HG03139 (cell line): ENCODE data around the gene AZIN2.
A peak's percentile ranks its signal among the peaks of the same experiment; 100 is the strongest.
"Not testable (repeated sequence)": the region's sequence is repeated elsewhere in the genome, so short reads cannot be mapped to it uniquely, and the experiment has no call there.

Source experiments
- ATAC-seq: cut with Tn5 transposase; IDR thresholded peaks from one replicate; pipeline ENCODE4 v1.9.1; 2021; ENCODE audit not compliant: unreplicated experiment

The AZIN2 gene

DNA sequence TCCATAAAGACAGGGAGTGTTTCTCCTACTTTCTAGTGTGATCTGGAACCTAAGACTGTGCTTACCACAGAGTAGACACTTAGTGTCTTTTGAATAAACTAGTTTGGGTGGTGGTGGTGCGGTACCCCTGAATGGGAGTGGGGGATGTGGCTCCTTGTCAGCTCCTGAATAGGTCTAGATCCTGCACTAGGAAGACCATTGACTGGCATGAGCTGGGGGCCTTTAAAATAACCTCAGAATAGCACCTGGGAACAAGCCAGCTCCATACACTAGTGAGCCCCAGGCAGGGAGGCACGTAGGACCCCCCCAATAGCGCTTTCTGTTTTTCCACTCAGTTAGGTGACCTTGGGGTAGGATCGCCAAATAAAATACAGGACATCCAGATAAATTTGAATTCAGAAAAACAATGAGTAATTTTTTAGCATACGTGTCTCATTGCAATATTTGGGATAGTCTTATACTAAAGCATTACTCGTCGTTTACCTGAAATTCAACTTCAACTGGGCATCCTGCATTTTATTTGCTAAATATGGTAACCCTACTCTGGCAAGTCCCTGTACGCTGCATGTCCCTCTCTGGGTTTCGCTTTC lies 45.6 kb downstream of the AZIN2 start:
- no peak for ATAC-seq

DNA sequence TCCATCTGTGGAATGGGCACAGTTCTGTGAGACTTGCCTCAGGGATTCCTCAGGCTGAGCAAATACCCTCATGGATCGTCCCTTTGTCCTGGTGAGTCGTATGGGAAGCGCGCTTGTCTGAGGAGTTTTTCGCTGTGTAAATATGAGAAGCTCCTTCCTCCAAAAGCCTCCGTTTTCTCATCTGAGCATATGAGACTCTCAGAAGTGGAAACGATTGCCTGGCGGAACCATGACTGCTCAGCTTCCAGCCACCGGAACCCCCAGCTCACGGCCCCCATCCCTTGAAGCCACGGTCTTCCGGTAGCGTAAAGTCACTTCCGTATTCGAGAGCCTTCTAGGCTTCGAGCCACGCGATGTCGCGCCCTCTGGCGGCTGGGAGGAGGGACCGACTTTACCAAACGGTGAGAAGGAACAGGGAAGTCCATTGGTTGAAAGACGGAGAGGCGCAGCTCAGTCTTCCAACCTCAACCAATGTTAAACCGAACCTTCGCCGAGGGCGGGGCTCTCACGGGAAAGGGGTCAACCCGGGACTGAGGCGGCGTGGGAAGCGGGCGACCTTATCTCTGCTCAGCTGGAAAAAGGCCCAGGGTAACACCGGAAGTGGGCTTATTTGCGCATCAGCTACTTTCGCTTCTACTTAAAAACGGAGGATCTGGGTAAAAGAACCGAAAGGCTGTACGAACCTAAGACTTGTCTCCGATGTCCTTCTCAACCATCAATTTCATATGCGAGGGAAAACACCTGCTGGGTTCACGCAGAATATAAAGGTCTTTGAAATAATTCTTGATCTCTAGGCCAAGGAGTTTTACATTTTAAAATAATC lies 46.3 kb downstream of the AZIN2 start:
- peak; percentile 90 for ATAC-seq

DNA sequence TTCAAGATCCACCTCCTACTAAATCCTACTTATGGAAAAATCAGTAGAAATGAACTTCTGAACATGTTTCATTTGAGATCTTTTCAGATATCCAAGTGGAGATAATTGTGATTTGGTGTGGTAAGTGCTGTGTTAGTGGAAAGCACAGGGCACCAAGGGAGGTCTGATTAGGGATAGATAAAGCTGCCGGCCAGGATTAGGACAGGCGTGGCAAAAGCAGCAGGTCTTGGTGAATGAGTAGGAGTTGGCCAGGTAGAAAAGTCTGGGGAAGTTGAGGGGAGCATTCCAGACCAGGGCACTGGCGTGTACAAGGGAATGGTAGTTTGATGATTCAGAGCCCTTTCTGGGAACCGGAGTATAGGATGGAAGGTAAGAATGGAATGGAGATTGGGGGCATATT lies 47.8 kb downstream of the AZIN2 start:
- ATAC-seq: no peak

DNA sequence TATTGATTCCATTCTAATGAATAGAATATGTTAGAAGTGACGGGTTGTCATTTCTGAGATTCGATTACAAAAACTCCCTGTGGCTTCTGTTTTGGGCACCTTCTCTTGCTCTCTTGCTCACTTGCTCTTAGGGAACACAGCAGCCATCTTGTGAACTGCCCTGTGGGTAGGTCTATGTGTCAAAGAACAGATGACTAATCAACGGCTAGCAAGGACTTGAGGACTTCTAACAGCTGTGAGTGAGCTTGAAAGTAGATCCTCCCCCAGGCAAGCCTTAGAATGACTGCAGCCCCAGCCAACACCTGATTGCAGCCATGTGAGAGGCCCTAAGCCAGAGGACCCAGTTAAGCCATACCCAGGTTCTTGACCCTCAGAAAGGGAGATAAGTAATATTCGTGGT lies 49.3 kb downstream of the AZIN2 start:
- no peak for ATAC-seq

DNA sequence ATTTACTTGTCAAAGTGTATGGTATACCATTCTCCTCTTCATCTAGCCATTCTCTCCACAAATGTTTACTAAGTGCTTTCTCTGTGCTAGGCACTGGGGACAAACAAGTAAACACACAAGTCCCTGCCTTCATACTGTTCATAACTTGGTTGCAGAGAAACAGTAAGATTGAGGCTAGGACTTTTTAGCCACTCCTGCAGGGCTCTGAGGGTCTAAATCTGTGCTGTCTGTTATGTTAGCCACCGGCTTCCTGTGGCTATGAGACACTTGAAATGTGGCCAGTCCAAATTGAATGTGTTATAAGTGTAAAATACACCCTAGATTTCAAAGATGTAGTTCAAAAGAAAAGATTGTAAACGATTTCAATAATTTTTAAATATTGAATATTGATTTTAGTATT lies 50.2 kb downstream of the AZIN2 start:
- no peak for ATAC-seq

DNA sequence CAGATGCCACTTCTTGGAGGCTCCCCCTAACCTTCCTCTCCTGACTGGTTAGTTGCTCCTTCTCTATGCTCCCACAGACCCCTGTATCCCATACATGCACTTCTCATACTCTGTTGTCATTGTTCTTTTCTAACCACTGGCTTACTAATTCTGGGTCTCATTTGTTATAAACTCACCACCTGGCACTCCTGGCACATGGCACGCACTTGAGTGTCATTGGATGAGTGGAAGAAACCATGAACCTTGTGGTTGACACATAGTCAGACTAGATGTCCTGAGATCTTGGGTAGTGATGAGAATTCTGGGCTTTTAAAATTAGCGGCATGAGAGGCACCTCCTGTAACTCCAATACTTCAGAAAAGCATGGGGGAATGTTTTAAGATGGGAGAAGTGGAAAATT lies 51.6 kb downstream of the AZIN2 start:
- no peak for ATAC-seq

DNA sequence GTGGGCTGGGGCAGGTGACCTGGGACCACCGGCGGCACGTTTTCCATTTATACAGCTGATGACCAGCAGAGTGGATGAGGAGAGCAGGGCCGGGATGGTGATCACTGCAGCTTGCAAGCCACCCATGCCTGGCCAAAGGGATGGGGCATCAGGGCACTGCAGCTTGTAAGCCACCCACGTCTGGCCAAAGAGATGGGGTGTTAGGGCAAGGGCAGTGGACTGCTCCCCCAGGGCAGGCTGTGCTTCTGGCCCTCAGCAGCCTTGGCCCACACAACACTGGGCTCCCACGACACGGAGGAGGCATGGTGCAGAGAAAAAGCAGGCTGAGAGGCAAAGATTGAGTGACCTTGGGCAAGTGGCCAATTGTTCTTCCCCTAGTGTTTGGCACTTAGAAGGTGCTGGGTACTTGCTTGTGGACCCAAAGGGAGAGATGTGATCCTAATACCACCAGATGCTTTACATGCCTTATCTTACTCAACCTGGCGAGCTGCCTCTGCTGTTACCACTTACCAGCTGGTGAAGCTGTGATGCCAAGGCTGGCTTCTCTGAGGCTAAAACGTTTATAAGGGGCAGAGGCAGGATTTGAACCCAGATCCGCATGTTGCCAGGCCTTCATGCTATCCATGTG lies 52.6 kb downstream of the AZIN2 start:
- no peak for ATAC-seq

DNA sequence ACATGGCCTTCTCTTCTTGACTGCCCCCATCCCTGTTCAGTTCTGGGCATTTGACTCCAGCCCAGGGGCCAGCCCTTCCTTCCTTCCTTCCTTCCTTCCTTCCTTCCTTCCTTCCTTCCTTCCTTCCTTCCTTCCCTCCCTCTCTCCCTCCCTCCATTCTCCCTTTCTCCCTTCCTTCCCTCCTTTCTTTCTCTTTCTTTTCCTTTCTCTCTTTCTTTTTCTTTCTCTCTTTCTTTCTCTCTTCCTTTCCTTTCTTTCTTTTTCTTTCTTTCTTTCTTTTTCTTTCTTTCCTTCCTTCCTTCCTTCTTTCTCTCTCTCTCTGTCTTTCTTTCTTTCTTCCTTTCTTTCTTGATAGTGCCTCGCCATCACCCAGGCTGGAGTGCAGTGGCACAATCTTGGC lies 55.1 kb downstream of the AZIN2 start:
- not testable (repeated sequence) for ATAC-seq

DNA sequence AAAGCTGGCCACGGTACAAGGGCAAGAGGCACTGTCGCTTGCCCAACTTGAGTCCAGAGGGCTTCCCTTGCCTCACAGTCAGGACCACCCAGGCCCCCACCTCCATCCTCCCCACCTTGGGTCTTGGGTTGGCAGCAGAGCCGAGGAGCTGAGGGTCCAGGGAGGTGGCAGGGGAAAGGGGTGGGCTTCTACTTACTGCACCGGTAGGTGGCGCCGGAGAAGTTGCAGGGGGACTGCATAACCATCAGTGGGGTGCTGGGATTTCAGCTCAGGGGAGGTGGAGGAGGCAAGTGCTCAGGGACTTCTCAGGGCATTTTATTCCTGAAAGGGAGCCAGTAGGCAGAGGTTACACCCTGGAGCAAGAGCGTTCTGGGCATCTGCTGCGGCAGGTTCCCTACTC lies 56.8 kb downstream of the AZIN2 start:
- ATAC-seq: no peak

DNA sequence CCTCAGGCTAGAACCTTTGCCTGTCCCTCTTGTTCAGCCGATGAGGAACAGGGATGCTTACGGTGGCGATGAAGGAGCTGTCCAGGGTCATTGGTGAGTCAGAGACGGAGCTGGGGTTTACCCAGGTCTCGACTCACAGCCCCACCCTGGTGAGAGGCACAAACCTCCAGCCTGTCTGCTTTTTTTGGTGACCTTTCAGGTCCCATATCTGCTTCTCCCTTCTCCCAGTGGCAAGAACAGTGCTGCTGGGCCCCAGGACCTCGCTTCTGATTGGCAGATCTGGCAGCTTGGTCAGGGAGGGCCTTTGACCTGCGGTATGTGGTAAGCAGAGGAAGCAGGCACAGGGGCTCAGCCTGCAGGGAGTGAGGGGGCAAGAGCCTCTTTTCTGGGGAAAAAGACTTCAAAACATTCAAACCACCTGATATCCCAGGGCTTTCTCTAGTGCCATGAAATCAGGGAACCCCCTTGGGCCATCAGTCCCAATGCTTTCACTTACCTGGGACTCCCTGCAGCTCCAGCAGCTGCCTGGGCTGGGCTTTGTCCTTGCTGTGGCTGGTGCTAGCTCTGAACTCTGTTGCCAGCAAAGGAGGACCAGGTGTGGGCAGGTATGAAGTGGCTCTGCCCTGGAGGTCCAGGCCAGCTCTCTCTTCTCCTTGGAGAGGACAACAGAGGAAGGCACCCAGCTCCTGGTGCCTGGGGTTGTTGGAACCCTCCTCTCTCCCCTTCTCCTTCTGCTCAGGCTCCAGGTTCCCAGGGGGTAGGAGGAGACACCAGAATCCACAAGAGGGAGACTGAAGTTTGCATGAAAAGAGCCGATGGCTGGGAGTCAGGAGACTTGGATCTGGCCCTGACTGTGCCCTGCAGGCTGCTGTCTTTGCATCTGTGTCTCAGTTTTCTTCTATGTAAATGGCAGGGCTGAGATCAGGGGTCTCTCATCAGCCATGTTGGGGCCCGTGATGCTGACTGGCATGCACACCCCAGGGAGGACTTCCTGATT lies 59.5 kb downstream of the AZIN2 start:
- ATAC-seq: no peak

DNA sequence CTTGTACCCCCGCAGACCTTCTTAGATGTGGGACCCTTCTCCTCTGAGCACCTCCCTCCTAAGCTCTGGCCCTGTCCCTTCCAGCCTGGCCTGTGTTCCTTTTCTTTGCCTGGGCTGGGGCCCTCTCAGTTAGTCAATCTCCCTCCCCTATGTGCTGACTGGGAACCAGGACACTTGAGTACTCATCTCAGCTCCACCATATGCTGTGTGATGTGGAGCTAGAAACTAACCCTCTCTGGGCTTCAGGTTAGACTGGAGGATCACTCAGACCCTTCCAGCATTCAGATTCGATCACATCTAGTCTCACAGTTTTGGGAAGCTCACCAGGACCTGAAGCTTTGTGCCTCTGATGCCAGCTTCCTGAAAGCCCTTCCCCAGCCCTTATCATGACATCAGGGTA lies 60.3 kb downstream of the AZIN2 start:
- no peak for ATAC-seq

DNA sequence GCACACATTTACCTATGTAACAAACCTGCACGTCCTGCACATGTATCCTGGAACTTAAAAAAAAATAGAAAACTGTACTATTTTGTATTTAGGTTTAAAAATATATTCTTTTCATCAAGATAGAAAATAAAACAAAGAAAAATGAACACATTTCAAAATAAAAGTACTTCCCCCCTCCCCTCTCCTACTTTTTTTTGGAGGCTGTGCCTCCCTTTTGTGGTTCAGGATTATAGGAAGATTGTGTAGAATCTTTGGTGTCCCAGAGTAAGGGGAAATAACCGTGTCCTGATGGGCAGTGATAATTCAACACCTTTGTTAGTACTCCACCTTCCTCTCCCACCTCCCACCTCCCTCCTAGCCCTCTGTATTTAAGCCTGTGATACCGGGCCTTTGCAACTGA lies 60.8 kb downstream of the AZIN2 start:
- ATAC-seq: no peak

DNA sequence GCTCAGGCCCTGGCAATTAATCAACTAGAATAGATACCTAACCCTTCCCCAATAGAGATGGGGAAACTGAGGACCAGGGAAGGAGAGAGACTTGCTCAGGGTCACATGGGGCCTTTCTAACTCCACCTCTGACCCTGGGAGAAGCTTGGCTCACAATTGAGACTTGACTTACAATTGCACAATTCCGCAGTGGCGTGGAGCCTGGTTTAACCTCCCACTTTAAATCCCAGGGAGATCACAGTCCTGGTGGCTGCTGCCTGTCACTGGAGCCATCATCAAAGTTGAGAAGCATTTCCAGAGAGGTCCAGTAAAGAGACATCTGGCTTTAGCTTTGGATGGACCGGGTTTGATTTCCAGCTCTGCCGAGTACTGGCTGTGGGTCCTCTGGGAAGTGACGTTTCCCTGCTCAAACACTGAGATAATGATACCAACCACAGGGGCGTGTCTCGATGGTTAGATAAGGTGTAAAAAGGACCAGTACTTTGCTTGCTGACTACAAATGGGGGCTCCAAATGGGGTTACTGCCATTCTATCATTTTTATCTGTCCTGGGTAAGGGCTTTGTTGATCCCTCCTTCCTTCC lies 61.6 kb downstream of the AZIN2 start:
- ATAC-seq: no peak

DNA sequence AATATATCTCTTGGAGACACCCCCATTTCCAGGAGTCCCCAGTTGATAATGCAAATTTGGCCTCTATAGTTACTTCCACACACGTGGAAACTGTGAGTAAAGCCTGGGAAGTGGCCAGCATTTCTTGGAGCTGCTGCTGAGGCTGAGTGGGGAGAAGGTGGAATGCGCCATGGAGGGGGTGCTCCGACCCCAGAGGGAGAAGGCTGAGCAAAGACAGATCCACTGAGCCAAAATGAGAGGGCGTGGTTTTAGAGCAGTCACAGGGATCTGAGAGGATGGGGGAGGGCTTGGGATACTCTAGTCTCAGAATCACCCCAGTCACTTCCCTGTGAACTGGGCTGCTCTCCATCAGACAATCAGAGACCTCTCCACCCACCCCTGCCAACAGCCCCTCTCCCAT lies 62.2 kb downstream of the AZIN2 start:
- ATAC-seq: no peak

DNA sequence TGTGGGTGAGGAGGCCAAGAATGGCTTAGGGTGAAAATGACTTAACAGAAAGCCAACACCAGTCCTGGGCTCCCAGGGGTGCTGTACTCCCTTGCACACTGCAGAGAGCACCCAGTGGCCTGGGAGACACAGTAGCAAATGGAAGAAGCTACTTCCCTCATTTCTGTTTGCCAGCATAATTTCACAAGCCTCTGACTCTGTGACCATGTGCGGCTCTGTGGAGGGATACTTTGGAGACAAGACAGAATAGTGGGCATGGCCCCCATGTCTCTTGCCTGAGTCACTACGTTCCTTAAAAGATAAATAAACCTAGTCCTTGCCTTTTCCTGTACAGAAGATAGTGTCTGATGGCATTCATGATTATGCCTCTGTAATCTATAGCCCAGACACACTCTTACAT lies 62.7 kb downstream of the AZIN2 start:
- no peak for ATAC-seq

DNA sequence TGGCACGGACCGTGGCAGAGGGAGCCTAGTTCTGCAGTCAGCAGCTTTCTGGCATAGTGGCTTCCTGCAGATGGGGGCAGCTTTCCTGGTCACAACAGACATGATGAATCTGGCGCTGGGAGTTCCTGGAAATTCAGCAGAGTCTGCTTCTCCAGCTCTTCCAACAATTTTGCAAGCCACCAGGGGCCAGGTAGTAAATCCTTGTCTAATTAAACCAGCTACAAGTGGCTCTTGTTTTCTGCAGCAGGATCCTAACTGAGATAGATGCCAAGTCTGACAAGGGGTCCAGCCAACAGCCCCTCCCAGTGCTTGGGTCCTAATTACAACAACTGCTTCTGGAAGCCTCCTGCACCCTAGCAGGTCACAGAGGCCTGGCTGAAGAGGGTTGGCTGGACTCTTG lies 65.0 kb downstream of the AZIN2 start:
- ATAC-seq: no peak

DNA sequence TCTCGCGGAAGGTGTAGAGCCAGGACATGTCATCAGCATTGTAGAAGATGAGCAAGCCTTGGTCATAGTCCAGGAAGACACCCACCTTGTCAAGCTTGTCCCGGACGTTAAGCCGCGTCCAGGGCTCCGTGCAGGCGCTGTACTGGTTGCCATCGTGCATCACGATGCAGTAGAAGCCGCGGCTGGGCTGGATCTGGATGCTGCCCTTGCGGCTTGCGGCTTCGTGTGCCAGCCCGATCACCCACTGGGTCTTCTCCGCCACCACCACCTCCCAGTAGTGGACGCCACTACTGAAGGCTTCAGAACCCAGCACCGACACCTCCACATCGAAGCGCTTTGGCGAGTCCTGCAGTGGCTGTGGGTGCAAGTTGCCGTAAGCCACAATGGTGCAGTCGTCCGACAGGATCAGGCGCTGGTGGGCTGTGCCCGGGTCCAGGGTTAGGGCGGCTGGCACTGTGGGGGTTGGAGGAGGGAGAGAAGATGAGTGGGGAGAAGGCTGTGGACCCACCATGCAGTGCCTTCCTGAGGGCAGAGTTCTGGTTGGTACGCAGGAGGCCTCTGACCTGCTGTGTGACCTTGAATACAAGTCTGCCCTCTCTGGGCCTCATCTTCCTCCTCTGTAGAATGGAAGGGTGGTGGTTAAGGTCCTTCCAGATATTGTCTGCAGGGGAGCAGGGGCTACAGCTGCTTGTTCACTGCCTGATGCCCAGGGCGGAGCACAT lies 66.5 kb downstream of the AZIN2 start:
- ATAC-seq: no peak

DNA sequence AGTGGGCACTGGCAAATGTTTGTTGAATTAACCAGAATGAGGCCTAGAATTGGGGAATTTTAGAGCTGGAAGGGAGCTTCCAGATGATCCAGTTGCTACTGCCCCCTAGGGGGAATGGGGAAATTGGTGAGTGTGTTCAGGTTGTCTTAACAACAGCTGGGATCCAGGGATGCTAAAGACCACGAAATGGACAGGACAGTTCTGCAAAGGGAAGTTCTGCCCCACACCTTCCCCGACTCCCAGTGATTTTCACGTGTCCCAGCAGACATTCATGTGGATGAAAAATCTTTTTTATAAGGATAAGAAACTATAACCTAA lies 67.0 kb downstream of the AZIN2 start:
- no peak for ATAC-seq

DNA sequence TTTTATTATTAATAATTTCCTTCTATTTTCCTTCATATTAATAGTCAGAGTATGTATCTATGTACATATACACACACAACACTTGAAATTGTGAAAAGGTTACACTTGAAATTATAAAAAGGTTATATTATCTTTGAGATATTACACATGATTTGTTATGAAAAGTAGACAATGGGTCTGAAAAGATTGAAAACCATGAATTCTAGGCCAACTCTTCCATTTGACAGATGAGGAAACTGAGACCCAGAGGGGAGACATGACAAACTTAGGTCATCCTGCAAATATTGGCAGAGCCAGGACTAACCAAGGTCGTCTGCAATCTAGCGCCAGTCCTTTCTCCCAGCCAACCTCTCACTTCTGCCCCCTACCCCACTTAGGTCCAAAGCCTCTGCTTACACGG lies 67.7 kb downstream of the AZIN2 start:
- no peak for ATAC-seq

DNA sequence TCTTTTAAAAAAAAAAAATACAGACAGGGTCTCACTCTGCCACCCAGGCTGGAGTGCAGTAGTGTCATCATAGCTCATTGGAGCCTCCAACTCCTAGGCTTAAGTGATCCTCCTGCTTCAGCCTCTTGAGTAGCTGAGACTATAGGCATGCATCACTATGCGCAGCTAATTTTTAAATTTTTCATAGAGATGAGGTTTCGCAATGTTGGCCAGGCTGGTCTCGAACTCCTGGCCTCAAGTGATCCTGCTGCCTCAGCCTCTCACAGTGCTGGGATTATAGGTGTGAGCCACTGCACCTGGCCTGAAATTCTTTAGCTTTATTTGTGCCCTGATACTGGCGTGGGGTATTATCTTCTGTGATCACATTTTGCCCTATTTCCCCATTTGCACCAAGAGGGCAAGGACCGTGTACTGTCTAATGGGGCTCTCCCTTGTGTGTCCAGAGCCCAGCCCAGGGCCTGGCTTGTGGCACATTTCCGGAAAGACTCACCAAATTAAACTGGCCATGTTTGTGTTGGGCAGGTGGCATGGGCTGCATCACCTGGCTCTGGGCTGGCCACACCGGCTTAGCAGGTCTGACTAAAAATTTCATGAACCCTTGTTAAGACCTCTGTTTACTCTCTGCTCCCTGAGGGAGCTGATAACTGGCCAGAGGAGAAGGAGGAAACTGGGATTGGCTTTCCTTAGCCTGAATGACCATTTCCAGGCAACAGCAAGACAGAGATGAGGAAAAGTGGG lies 68.7 kb downstream of the AZIN2 start:
- ATAC-seq: no peak
